ENCODE data around the gene EIF4G1. TPM values are rescaled to one million over a fixed set of nuclear protein-coding genes. Genes with fewer than 3 reads are reported as not detected.

EIF4G1 gene
- total and polyA plus RNA-seq, 10 of the 15 experiments (the other 5 are each of a cell fraction or from before 2014, with no cell fraction given), result 5.7 to 462 (median 237) TPM

DNA sequence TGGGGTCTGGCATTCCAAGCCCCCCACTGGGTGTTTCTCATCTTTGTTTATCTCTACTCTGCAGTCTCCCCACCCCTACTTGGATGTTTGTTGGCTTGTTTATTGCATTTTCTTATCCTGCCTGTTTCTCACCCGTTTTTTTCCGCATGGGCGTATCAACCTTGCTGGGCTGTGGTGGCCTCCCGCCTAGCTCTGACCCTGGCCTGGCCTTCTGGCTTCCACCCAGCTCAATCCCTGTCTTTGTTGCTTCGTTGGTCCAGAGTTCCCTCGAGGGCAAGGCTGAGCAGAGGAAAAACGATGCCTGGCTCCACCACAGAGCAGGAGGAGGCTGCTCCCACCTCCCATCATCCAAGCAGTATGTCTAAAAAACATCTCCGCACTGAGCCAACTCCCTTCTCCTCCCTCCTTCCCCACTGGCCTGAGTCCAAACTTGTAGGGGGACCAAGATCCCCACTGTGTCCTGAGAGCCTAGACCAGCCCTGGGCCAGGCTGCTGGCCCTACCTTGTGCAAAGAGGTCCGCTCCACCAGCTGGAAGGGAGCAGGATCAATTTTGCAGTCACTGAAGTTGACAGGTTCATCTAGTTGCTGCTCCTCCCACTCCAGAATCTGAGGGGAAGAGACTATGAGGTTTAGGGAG is 37.2 kb downstream of the EIF4G1 start:
- no peaks in the 10 kb centered on the region for H3K36me3 ChIP-seq (ENCODE audit: control insufficient read depth in 2 of 2, insufficient read depth in 2 of 2, low read length in 1 of 2)
- H3K27ac ChIP-seq (ENCODE audit: control insufficient read depth, insufficient read depth), result no peak overlapping the region
- 45% methylated on average over 9 of the region's 9 CpGs for WGBS (ENCODE audit: insufficient coverage, insufficient replicate concordance, low lambda C conversion rate, missing lambda C conversion rate)
- no peaks in the 10 kb centered on the region for H4K20me1 ChIP-seq (ENCODE audit: control insufficient read depth, insufficient read depth)
- RAD21 ChIA-PET (ENCODE audit: unreplicated experiment), result no interaction called here
- H3K4me2 ChIP-seq (ENCODE audit: control insufficient read depth, insufficient read depth), result no peak overlapping the region
- no peak for DNase-seq (ENCODE audit: low read depth, low spot score)
- intact Hi-C loops (cut with micrococcal nuclease; ENCODE audit: unreplicated experiment) (no loop called here), in situ Hi-C loops (cut with MboI) (no loop called here)
- H3K9ac ChIP-seq (ENCODE audit: control insufficient read depth, insufficient read depth, low read length), result no peak overlapping the region
- TF ChIP-seq POLR2AphosphoS2 (IDR thresholded peaks at IDR 0.05; ENCODE audit: low read depth, low read length) (no peak), HCFC1 (IDR thresholded peaks at IDR 0.05; ENCODE audit: low read length) (no peak), TBL1XR1 (IDR thresholded peaks at IDR 0.05; ENCODE audit: low read depth, low read length) (no peak), GATAD2B (conservative IDR thresholded peaks at IDR 0.05; ENCODE audit: low read depth) (no peak)
- TF ChIP-seq, protein P1, sequence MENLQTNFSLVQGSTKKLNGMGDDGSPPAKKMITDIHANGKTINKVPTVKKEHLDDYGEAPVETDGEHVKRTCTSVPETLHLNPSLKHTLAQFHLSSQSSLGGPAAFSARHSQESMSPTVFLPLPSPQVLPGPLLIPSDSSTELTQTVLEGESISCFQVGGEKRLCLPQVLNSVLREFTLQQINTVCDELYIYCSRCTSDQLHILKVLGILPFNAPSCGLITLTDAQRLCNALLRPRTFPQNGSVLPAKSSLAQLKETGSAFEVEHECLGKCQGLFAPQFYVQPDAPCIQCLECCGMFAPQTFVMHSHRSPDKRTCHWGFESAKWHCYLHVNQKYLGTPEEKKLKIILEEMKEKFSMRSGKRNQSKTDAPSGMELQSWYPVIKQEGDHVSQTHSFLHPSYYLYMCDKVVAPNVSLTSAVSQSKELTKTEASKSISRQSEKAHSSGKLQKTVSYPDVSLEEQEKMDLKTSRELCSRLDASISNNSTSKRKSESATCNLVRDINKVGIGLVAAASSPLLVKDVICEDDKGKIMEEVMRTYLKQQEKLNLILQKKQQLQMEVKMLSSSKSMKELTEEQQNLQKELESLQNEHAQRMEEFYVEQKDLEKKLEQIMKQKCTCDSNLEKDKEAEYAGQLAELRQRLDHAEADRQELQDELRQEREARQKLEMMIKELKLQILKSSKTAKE (IDR thresholded peaks at IDR 0.05; ENCODE audit: low read depth, poor library complexity, severe bottlenecking), result no peak
- H2AFZ ChIP-seq (ENCODE audit: control insufficient read depth, low read depth, low read length), result no peak overlapping the region
- BruUV-seq (replicated peaks), result no TSS peak
- FAIRE-seq, result no peak
- no peaks in the 10 kb centered on the region for H3K4me1 ChIP-seq (ENCODE audit: control insufficient read depth, insufficient read depth, low read length)
- no peaks in the 10 kb centered on the region for H3K27me3 ChIP-seq (replicated peaks in 1 of 2; ENCODE audit: control insufficient read depth in 2 of 2, insufficient read depth in 2 of 2, low read length in 1 of 2)
- POLR2A ChIA-PET, result no interaction called here
- SMC1A ChIA-PET (ENCODE audit: uncharacterized antibody, unreplicated experiment), result no interaction called here
- H3K9me3 ChIP-seq (replicated peaks; ENCODE audit: control insufficient read depth, insufficient read depth, low read length), result no peaks in the 10 kb centered on the region
- no peak overlapping the region for H3K4me3 ChIP-seq
- CTCF ChIA-PET, result interaction anchor here (0.6 to 3.7 kb wide), 2 partner anchors 19 to 165 kb away, joined by 3 to 16 read pairs; no protein-coding TSS in a partner anchor
- no peaks in the 10 kb centered on the region for H3K79me2 ChIP-seq (ENCODE audit: control insufficient read depth, insufficient read depth, low read length)
- ATAC-seq, result no peak
